Testis (tissue), 2 donors: ENCODE measurements around the gene CAMTA1.
"Not testable (repeated sequence)": the region's sequence is repeated elsewhere in the genome, so short reads cannot be mapped to it uniquely, and the experiment has no call there.

Experiments
- CTCF ChIP-seq, 3 experiments: fragments of 450-650 bp in 2 of 3; fragments of 200-600 bp in 1 of 3; sonication (generic) in 1 of 3; IDR thresholded peaks; one replicate each; pipeline ENCODE4 v1.5.1; 2016 to 2019; ENCODE audit warnings: antibody characterized with exemption in 3 of 3, mild to moderate bottlenecking in 2 of 3, moderate library complexity in 1 of 3
- POLR2A ChIP-seq: fragments of 450-650 bp; IDR thresholded peaks from one replicate; pipeline ENCODE4 v1.6.1; 2017; ENCODE audit warnings: antibody characterized with exemption, mild to moderate bottlenecking, moderate library complexity

GRCh38 chr1:7791027-7791426 is 1005.8 kb downstream of the CAMTA1 start:
- not testable (repeated sequence) for TF ChIP-seq POLR2A; CTCF (IDR thresholded peaks at IDR 0.05)
